Measurements from ENCODE around the gene KCTD15. TPM values are rescaled to one million over a fixed set of nuclear protein-coding genes. Genes with fewer than 3 reads are reported as not detected.

The KCTD15 gene
- polyA plus RNA-seq, 3 donors, result 38.2 to 41.9 (median 39.7) TPM

DNA sequence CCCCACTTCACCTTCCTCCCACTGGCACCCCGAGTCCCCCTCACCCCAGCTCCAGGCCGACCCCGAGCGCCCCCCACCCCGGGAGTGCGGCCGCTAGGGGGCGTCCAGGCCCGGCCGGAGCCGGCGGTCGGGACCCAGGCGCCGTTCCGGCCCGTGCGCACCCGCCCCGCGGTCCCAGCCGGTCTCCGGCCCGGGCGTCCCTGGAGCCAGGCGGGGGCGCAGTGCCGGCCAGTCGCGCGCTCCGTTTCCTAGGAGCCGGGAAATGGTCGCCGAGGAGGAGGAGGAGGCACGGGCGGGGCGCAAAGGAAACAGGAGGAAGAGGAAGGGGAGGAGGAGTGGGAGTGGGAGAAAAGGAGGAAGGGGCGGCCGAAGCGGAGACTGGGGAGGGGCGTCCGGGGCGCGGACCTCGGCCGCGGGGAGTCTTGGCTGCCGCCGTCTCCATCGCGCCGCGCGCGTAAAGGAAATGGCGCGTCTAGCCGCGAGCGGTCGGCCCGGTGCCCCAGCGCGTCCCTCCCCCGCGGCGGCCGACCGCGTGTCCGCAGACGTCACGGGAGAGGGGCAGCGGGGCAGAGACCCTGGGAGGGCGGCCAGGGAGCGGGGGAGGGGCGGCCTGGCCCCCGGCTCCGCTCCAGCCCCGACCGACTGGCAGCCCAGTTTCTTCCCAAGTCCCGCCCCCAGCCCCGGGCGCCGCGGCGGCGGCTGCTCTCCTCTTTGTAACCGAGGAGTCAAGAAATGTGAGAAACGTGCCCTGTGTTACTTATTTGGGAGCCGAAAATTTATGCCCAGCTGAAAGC is 1.1 kb upstream of the KCTD15 start:
- DNase-seq (ENCODE audit: low read depth in 3 of 3, low spot score in 2 of 3), result peak in 1 of 3 donors; percentile 79

DNA sequence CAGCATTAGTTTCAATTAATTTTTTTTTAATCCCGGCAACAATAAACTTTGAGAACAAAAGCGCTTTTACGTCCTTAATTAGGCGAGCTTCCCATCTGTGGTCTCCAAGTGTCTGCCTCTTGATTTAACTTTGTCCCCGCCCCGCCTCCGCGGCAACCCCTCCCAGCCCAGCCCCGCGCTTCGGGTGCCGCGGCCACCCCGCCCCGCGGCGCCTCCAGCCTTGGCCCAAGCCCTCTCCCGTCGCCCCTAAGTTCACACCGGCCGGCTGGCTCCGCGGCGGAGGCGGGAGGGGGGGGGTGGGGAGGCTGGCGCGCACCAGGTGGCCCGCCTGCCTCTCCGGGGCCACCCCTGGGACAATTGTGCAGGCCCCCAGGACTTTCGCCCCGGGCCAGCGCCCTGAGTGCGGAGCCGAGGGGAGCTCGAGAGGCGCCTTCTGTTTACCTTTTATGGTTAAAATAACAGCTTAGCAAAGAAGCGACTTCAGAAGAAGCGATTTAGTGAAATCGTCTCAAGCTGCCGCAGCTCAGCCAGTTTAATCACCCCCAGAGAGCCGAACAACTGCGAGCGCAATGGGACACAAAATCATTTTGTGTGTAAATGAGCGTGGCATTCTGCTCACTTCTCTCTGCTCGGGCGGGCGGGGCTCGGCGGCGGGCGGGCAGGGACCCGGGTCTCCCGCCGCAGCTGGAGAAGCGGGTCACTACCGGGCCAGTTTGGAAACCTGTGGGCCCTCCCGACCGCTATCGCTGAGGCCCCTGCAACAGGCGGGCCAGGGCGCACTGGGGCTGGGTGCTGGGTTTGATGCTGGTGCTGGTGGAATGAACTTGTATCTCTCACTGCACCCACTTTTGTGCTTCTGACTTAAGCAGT is 1.4 kb downstream of the KCTD15 start:
- DNase-seq (ENCODE audit: low read depth in 3 of 3, low spot score in 2 of 3), result no peak

DNA sequence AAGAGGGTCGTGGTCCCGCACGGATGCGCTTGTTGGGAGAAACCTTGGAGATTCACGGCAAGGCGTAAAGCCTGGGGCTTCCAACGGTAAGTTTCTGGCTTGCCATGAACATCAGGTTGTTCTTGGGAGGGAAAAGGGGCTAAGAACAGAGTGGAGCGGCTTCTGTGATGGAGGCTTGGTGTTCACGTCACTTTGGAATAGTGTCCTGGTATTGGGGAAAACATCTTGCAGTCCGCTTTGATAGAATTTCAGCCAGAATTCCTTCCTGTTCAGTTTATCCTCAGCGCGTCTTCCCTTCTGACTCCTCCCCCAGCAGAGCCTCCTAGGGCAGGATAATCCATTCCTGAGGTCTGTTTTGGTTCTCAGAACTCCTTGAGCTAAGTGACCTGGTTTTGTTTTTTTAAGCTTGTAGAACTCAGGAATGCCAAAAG is 2.0 kb downstream of the KCTD15 start:
- DNase-seq (ENCODE audit: low read depth in 3 of 3, low spot score in 2 of 3), result no peak

DNA sequence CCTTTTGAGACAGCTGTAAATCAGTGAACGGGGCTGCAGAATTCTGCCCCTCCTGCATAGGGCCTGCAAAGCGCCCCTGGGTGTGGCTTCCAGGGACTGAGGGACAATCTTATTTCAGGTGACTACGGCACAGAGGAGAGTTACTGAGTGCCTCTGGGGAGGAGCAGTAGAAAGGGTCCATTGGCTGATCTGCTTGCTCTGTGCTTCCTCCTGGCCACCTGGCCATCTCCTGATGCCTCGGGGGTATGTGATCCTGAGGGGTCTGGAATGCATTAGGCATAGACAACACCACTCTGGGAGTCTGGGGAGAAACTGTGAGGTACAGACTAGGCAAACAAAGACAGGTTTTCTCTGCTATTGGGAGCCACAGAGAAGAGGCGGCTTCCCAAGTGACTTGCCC is 2.8 kb downstream of the KCTD15 start:
- no peak for DNase-seq (ENCODE audit: low read depth in 3 of 3, low spot score in 2 of 3)

DNA sequence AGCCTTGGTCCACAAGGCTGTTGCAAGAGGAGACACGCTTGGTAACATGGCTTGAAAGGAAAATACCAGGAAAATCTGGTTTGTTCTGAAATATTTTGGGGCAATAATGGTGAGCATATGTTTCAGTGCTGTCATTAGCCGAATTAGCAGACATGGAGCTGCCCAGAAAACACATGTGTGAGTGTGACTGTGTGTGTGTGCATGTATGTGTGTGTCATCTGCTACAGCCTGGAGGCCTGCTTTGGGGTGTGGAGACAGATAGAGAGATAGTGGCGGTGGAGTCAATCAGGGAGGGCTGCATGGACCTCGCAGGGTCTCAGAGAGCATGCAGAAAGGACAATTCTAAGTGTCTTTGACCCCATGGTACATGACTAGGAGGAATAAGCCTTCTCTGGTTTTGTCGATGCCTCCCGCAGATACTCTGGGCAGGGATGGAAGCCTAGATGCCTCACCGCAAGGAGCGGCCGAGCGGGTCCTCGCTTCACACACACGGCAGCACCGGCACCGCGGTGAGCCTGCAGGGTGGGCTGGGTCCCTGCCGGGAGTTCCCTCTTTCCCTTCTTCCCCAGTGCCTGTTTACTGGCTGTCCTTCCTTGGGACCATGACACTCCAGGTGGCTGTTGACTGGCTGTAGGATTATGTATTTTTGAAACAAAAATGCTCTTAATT is 3.5 kb downstream of the KCTD15 start:
- DNase-seq (ENCODE audit: low read depth in 3 of 3, low spot score in 2 of 3), result no peak

DNA sequence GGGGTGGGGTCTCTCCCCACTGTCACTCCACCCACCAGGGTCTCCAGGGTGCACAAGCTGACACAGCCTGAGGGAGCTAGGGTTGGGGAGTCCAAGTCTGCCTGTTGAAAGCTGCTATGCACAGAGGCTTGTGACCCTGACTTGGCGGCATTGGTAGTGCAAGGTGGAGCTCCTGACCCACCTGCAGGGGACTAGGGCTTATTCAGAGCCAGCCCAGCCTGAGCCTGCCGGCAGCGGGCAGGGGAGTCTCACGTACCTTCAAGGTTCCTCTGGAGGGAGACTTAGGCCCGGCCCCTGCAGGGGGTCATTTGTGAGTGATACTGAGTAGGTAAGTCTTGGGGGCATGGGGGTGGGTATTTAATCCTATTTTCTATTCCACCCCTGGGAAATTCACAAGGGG is 4.7 kb downstream of the KCTD15 start:
- no peak for DNase-seq (ENCODE audit: low read depth in 3 of 3, low spot score in 2 of 3)

DNA sequence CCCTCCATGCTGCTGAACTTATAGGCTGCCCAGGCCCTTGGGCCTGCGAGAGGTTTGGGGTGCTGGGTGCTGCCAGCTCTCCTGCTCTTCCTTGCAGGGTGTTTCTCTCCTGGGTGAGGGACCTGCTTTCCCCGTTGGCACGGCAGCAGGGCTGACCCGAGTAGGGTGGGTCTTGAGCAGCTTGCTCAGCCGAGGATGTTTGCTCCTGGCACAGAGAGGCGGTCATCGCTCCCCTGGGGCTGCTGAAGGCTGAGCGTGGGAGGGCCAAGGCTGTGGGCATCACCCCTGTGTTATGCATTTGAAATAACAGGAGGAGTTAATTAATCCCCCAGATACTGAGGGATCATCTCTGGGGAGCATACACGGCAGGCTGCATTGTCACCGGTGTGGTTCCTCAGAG is 5.3 kb downstream of the KCTD15 start:
- DNase-seq (ENCODE audit: low read depth in 3 of 3, low spot score in 2 of 3), result no peak

DNA sequence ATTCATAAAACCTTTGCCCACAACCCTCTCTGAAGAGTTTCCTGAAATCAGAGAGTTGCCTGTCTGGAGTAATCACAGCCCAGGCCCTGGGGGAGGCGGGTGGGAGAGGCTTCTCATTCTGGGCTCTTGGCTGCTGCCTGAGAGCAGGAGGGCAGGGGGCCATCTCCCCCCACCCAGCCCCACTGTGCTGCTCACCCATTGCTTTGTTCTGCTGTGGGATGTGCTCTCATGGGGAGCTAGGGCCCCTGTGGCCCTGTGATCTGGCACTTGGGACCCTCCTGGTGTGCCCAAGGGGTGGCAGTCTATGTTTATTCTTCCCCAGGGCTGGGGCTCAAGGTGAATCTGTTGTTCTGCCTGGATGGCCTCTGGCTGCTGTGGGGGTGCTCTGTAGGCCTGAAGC is 6.1 kb downstream of the KCTD15 start:
- DNase-seq (ENCODE audit: low read depth in 3 of 3, low spot score in 2 of 3), result no peak

DNA sequence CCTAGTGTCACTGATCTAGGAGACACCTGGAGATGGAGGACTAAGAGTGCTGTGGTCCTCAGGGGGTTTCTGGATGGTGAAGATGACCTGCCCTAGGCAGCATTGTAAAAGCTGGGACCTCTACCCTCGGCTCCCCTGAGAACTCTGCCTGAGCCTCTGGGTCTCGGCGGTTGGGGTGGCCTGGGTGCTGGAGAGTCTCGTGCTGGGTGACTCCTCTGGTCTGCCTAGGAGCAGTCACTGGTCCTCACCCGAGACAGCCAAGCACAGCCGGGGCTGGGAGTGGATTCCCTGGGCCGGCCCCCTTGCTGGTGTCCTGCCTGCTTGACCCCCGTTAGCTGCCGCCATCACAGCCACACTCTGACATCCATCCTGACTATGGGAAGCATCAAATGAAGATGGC is 6.7 kb downstream of the KCTD15 start:
- DNase-seq (ENCODE audit: low read depth in 3 of 3, low spot score in 2 of 3), result no peak

DNA sequence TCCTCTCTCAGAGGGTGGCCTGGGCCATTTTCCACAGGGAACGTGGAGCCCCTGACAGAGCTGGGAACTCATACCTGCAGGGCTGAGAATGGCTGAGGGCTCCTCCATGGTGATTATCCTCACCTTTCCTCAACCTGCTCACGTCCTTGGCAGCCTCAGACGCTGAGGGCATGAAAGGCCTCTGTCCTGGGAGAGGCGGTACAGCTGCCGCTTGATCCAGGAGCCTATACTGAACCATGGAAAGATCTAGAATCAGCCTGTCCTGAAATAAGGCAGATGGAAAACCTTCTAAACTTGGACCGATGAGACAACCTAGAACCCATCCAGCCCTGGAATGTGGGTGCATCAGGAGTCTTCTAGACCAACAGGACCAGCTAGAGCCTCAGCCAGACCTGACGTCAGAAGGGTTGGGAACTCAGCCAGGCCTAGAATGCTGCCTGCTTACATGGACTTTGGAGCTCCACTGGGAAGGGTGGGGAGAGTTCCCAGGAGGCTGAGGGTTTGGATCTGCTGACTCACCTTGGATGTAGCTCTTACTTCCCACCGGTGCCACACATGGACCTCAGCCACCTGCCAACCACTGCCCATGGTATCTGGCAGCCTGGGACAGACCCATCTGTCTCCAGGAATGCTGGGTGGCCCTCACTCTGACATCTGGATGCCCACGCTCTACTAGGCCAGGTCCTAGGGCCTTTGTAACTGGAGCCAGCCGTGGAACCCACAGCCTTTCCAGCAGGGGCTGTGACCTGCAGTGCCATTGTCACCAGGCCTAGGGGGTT is 7.5 kb downstream of the KCTD15 start:
- DNase-seq (ENCODE audit: low read depth in 3 of 3, low spot score in 2 of 3), result no peak

DNA sequence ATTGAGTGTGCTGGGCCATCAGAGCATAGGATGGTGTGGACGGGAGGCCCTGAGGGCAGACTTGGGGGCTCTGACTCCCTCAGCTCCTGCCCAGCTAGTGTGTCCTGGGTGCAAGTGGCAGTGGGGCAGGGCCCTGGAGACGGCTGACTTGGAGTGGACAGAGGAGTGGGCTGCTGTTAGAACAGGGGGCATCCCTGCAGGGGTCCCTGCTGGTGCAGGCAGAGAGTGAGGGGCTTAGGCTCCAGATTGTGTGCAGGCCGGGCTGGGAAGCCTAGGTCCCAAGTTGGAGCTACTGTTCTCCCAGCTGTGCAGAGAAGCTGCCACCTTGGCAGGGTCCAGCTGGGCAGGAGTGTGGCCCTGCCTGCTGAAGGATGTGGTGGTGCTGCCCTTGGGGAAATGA is 8.6 kb downstream of the KCTD15 start:
- no peak for DNase-seq (ENCODE audit: low read depth in 3 of 3, low spot score in 2 of 3)

DNA sequence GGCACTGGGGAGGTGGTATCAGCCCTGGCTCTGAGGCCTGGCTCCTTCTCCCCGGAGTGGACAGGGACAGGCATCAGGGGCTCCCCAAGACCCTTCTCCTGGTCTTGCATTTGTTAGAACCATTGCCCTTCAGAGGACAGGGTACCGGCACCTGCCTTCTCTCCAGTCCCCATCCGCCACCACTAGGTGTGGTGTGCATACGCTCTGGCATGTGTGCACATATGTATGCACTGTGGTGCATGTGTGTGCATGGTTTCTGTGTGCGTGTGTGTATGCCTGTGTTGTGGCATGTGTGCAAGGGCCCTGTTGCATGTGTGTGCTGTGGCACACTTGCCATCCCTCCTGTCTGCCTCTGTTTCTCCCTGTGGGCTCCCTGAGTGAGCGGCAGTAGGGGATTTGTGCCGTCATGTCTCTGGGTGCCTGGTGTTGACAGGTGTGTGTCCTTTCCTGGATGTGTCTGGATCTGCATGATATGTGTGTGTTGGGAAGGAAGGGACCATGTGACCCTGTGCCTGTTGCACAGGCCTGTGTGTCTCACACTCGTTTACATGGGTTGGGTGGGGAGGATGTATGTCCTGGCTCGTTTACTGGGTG is 9.3 kb downstream of the KCTD15 start:
- DNase-seq (ENCODE audit: low read depth in 3 of 3, low spot score in 2 of 3), result no peak

DNA sequence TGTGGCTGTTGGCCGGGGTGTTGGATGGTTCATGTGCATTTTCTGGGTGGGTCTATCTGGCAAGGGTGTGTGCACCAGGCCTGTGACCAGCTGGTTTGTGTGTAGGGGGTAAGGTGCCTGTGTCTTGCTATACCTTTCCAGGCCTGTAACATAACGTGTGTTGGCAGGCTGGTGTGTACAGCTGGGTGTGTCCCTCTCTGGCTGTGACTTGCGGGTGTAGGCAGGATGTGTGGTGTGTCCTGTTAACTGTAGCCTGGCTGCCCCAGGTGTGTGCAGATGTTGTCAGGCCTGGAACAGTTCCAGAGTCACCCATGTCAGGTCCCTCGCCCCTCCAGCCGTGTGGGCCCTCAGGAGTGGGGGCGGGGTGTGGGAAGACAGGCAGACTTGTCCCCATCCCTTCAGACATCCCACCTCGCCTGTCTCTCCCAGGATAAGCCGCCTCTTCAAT is 9.8 kb downstream of the KCTD15 start:
- no peak for DNase-seq (ENCODE audit: low read depth in 3 of 3, low spot score in 2 of 3)

DNA sequence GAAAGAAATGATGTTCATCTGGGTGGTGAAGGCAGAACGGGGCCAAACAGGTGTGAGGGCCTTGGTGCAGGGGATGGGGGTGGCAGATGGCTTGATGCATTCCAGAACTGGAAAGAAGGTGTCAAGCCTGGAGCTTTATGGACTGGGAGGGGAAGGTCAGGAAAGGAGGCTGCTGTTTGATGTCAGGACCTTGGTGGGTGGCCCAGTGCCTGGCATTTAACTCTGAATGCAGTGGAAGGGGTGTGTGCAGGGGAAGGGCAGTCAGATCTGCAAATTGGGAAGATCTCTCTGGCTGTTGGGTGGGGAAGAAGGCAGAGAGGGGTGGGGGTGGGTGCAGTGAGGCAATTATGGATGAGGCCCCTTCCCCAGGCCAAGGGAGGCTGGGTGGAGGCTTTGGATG is 11.7 kb downstream of the KCTD15 start:
- DNase-seq (ENCODE audit: low read depth in 3 of 3, low spot score in 2 of 3), result no peak

DNA sequence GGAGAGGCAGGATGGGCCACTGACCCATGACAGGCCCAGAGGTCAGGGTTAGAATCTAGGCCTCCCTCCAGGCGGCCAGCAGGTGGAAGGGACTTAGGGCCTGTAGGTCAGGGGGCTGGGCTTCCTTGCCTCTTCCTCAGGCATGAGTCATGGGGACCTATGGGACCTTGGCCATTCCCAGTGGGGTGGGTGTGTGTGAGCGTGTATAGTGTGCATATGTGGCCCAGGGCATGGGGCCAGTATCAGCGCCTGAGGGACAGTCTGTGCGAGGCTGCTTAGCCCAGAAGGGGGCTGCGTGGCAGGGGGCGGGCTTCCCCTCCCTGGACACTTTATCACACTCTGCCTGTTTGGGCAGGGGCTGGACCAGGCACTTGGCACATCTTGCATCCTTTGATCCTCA is 13.3 kb downstream of the KCTD15 start:
- DNase-seq (ENCODE audit: low read depth in 3 of 3, low spot score in 2 of 3), result no peak

DNA sequence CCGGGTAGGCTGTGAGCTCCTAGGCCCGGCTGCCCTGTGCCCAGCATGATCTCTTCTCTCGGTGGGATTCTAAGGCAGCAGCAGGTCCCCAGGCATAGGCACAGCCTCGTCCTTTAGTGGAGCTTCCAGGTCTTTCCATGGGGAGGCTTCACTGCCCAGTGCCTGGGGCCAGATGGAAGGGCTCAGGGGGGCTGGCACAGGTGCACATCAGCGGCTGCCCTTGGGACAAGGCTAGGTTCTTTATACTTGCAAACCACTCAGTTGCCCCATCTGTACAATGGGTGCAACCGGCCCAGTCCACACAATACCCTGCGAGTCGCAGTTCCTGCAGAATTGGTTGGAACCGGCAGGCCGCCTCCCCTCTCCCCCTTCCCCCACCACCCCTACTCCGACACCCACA is 14.2 kb downstream of the KCTD15 start:
- no peak for DNase-seq (ENCODE audit: low read depth in 3 of 3, low spot score in 2 of 3)

DNA sequence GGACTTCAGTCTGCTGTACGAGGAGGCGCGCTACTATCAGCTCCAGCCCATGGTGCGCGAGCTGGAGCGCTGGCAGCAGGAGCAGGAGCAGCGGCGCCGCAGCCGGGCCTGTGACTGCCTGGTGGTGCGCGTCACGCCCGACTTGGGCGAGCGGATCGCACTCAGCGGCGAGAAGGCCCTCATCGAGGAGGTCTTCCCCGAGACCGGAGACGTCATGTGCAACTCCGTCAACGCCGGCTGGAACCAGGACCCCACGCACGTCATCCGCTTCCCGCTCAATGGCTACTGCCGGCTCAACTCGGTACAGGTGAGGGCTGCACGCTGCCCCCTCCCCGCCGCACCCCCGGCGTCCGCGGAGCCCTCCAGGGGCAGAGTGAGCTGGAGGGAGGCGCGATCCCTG is 14.6 kb downstream of the KCTD15 start:
- no peak for DNase-seq (ENCODE audit: low read depth in 3 of 3, low spot score in 2 of 3)

DNA sequence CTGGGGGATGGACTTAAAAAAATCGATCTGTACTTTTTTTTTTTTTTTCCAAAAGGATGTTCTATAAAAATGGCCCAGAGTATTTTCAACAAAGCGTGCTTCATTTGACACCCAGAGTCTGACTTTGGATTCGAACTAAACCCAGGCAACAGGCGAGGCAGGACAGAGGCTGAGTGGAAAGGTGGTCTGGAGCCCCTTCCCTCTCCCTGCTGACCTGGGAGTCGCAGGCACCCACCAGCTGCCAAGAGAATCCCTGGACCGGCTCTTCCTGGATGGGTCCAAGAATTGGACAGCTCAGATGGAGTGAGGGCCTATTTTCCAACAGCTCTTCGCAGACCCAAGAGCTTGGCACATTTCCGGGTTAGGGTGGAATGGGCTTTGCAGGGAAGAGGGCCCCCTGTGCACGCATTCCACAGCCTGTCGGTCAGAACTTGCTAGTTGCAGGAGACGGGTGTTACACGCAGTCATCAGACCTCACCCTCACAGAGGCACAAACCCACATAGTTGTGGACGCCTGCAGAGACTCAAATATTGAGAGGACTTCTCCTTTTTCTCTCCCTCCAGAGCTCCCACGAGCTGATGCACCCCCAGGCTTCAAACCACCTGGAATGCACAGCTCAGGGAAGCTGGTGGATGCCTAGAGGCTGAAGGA is 15.2 kb downstream of the KCTD15 start:
- no peak for DNase-seq (ENCODE audit: low read depth in 3 of 3, low spot score in 2 of 3)

DNA sequence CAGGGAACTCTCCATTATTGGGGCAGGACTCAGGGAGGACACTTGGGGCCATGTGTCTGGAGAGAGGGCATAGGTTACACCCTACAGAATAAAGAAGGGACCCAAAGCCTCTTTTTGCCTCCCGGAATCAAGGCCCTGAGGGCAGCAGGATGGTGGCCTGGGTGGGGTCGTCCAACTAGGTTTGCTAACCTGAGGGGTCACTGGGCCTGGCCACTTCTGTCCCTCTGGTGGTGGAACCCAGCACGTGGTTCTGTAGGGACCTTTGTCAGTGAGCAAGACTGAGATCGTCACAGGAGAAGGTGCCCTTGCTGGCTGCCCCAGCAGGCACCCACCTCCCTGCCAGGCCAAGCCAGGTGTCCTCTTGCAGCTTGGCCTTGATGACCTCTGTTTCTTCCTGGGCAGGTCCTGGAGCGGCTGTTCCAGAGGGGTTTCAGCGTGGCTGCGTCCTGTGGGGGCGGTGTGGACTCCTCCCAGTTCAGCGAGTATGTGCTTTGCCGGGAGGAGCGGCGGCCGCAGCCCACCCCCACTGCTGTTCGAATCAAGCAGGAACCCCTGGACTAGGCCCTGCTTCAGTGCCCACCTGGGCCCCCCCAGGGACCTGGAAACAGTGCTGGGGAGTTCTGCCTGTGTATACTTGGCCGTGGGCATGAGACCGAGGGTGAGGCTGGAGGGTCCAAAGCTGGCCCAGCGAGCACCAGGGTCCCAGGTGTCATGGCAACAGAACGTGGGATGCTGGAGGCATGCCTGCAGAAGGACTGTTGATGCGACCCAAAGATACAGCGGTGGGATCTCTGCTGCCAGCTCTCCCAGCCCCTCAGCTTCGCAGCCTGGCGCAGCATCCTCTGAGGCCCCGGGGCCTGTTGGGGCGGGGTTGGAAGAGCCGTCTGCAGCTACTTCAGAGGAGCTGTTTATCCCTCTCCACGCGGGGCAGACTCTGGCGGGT is 16.0 kb downstream of the KCTD15 start:
- DNase-seq (ENCODE audit: low read depth in 3 of 3, low spot score in 2 of 3), result no peak
